GM18868 (cell line): ENCODE results near the gene GUSB.
"Not testable (repeated sequence)": the region's sequence is repeated elsewhere in the genome, so short reads cannot be mapped to it uniquely, and the experiment has no call there.

ENCODE experiments used
- ATAC-seq: cut with Tn5 transposase; IDR thresholded peaks from one replicate; pipeline ENCODE4 v1.9.1; 2021; ENCODE audit warnings: mild to moderate bottlenecking, moderate library complexity; ENCODE audit not compliant: unreplicated experiment

The GUSB gene

DNA sequence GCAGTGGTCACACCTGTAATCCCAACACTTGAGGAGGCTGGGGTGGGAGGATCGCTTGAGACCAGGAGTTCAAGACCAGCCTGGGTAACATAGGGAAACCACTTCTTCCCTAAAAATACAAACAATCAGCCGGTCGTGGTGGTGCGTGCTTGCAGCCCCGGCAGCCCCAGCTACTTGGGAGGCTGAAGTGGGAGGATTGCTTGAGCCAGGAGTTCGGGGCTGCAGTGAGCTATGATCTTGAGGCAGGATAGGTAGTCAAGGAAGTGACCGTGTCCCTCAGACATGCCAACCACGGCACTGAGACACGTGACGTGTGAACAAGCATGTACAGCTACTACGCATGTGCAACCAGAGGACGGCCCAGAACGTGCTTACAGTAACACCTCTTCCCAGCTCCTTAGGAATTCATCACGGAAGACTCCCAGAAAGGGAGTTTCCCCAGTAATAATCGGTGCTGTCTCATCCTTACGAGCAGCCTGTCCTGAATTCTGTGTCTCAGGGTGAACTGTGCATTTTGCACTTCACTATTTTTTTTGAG, 5.3 kb downstream of the GUSB start:
- ATAC-seq = no peak

DNA sequence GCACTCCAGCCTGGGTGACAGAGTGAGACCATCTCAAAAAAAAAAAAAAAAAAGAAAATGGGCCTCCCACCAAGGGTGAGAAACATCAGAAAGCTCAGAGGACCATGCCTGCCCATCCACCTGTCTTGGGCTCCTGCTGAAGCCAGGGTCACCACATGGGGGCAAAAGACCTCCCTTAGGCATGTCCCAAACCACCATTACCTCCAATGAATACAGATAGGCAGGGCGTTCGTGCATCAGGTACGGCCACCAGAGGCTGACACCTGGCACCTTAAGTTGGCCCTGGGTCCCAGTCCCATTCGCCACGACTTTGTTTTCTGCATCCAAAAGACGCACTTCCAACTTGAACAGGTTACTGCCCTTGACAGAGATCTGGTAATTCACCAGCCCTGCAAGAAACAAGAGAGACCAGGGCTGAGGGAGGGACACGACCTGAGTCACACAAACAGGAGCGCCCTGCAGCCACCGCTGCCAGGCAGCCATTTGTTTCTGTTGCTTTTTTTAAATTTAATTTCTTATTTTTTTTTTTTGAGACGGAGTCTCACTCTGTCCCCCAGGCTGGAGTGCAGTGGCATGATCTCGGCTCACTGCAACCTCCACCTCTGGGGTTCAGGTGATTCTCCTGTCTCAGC, 6.1 kb downstream of the GUSB start:
- ATAC-seq = no peak

DNA sequence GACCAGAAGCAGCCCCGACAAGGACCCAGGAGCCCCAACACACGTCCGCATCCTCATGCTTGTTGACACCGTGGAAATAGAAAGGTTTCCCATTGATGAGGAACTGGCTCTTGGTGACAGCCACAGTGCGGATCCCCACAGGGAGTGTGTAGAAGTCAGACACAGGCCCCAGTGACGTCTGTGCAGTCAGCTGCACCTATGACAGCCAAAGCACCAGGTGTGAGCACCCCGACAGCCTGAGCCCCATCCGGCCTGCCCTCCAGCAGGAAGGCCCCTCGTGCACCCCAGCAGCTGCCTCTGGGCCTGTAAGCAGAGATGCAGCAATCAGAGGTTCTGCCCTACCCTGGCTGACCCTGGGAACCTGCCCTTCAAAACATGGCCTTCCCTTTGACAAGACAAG, 7.1 kb downstream of the GUSB start:
- ATAC-seq = no peak

DNA sequence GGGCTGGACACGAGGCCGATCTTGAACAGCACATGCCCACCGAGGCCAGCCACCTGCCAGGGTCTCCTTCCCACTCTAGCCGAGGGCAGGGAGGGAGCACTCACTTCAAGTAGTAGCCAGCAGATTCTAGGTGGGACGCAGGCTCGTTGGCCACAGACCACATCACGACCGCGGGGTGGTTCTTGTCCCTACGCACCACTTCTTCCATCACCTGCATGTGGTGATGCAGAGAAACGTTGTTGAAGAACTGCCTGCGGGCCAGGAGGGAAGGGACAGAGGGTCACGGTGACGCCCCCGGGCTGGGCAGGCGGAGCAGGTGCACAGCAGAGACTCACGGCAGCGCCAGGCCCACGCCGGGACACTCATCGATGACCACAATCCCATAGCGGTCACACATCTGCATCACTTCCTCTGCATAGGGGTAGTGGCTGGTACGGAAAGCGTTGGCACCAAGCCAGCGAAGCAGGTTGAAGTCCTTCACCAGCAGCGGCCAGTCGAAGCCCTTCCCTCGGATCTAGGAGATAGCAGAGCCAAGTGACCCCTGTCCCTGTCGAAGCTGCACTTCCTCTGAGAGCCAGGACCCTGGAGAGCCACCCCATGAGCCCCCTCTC, 7.7 kb downstream of the GUSB start:
- no peak for ATAC-seq

DNA sequence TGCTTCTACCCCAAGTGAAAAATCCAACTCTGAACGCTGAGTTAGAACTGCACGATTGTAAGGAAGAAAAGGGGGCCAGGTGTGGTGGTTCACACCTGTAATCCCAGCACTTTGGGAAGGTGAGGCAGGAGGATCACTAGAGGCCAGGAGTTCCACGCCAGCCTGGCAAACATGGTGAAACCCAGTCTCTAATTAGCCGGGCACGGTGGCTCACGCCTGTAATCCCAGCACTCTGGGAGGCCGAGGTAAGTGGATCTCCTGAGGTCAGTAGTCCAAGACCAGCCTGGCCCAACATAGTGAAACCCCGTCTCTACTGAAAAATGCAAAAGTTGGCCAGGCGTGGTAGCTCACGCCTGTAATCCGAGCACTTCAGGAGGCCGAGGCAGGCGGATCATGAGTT, 9.0 kb downstream of the GUSB start:
- no peak for ATAC-seq

DNA sequence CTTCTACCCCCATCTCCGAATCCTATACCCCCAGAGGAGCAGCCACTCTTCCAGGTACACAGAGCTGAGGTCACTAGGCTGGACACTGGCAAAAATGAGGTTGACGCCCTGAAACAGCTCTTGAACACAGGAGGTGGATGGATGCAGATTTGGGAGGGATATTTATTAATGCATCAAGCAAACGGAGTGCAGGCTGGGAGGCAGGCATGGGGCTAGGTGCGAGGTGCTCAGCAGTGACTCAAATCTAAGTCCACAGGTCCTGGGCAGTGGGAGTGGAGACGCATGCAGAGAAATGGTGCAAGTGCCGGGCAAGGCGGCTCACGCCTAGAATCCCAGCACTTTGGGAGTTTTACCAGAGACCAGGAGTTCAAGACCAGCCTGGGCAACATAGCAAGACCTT, 11.0 kb downstream of the GUSB start:
- ATAC-seq = no peak

DNA sequence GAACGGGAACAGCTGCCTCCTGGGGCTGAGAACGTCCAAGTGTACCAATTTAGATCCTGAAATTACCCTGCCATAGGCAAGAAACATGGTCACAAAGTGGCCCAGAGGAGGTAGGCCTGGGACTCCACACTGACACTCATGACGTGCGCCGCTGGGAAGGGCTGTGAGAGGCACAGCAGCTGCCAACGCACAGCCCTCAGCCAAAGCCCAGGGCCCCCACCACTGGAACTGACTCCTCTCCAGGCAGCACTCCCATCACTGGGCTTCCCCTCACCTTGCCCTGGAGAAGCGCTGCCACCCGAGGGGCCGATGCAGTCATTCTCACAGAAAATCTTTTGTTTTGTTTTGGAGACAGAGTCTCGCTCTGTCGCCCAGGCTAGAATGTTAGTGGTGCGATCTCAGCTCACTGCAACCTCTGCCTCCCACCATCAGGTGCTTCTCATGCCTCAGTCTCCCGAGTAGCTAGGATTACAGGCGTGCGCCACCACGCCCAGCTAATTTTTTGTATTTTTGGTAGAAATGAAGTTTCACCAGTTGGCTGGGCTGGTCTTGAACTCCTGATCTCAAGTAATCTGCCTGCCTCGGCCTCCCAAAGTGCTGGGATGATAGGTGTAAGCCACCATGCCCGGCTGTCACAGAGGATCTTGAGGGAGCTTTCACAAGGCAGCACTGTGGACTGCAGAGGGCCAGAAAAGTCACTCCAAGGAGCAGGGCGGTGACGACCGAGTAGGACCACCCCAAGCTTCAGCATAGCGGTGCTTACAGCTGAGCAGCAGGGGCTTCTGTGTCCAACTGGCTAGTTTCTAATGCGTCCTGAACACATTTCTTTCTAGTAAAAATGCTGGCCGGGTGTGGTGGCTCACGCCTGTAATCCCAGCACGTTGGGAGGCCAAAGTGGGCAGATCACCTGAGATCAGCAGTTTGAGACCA, 13.5 kb downstream of the GUSB start:
- no peak for ATAC-seq

DNA sequence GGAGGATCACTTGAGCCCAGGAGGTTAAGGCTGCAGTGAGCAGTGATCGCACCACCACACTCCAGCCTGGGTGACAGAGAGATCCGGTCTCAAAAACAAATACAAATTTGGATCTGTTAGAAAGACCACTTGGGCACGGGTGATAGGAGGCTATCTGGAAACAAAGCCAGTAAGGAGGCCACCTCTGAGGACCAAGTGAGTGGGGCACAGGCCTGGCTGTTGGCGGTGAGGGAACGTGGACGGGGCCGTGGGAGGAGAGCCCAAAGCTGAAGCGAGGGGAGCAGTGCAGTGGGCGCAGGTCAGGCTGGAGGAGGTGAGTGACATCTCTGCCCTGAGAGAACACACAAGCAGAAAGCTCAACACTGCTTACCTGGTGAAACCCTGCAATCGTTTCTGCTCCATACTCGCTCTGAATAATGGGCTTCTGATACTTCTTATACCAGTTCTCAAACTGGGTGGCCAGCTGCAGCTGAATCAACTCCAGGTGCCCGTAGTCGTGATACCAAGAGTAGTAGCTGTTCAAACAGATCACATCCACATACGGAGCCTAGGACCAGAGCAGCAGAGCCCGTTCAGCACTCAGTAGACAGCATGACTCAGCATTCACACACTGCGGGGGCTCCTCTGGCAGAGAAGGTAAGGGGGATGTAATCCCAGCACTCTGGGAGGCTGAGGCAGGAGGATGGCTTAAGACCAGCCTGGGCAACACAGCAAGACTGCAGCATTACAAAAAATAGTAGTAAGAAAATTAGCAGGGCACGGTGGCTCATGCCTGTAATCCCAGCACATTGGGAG, 14.5 kb downstream of the GUSB start:
- ATAC-seq = no peak

DNA sequence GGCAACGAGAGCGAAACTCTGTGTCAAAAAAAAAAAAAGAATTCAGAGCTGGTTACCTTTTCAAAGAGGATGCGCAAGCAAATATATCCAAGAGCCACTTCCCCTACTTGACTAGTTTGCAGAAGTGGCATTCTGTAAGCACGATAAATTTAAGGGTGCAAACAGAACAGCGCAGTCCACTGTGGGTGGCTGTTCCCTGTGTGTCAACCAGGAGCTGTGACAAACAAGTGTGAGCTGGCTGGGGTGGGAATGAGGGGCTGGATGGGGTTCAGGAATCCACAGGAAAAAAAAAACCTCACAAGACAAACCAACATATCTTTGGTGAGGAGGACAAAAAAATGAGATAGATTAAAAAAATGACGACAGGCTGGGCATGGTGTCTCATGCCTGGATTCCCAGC, 15.9 kb downstream of the GUSB start:
- no peak for ATAC-seq

DNA sequence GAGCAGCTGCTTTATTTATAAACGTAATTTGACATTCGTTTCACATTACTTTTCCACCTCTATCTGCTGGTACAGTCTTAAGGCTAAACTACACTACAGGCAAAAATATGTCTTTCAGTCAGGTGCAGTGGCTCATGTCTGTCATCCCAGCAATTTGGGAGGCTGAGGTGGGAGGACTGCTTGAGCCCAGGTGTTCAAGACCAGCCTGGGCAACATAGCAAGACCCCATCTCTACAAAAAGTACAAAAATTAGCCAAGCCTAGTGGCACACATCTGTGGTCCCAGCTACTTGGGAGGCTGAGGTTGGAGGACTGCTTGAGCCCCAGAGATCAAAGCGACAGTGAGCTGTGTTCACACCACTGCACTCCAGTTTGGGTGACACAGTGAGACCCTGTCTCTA, 17.3 kb downstream of the GUSB start:
- not testable (repeated sequence) for ATAC-seq

DNA sequence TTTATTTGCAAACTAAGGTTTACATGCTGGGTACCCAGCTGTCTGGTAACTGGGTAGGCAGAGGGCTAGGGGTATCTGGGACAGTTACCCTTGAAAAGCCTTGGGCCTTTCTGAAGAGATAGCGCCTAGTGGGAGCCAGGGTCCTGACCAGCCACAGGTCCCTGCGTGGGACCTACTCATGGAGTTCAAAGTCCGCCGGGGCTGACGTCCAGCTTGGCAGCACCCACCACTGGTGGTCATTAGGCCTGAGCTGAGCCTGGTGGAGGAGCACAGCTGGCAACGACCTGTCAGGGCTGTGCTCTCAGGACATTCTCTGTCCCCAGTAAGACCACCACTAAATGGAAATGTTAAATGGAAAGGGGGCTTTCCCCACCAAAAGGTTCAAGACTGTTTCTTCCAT, 20.0 kb downstream of the GUSB start:
- ATAC-seq = no peak

DNA sequence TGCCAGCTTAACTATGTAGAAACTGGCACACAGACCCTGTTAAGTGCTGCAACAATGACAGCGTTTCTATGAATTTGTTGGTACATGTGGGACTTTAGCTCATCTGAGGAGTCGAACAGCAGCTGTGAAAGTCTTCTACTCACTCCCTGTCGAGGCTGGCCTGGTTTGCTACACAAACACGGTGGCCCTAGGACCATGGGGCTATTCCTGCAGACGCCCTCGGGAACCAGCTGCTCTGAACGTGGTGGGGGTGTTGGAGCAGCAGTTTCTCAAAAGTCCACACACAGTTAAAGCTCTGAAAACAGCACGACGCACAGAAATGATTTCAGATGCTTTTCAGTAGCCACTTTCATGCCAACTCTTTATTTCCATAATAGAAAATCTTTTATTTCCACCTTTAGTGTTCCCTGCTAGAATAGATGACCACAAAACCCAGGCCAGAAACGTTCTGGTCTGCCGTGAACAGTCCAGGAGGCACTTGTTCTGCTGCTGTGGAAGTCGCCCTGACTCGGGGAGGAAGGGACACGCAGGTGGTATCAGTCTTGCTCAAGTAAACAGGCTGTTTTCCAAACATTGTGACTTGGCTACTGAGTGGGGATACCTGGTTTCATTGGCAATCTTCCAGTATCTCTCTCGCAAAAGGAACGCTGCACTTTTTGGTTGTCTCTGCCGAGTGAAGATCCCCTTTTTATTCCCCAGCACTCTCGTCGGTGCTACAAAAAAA, 21.5 kb downstream of the GUSB start:
- no peak for ATAC-seq

DNA sequence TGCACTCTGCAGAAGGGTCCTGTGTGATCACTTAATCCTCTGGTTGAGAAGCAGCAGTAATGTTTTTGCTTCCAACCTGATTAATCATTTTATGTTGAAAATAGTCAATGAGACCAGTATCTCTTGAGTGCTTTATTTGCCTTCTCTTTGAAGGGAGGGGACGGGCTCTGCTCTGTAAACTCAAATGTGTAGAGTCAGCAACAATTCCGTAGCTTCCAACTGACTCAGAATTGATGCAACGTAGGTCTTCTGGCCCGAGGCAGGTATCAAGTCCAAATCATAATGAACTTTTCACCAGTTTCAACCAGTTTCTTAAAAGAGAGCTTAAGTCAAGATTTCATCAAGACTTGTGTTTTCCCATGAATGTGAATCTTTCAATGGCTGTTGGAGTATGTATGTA, 26.3 kb downstream of the GUSB start:
- no peak for ATAC-seq

DNA sequence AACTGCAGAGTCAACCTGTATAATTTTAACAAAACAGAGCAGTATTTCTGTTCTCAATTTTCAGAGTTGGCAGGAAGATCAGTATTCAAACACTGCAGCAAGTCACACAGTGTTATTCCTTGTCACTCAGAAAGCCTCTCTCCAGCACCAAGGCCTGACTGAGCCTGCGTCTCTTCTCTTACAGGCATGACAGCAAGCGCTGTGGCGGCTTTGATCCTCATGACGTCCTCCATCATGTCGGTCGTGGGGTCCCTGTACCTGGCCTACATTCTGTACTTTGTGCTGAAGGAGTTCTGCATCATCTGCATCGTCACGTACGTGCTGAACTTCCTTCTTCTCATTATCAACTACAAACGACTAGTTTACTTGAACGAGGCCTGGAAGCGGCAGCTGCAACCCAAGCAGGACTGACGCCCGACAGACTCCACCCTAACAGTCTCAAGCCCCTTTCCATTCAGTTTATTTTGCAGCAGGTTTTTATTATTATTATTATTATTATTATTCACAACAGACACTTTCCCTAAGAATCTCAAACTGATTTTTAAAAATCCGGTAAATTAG, 28.0 kb downstream of the GUSB start:
- no peak for ATAC-seq

DNA sequence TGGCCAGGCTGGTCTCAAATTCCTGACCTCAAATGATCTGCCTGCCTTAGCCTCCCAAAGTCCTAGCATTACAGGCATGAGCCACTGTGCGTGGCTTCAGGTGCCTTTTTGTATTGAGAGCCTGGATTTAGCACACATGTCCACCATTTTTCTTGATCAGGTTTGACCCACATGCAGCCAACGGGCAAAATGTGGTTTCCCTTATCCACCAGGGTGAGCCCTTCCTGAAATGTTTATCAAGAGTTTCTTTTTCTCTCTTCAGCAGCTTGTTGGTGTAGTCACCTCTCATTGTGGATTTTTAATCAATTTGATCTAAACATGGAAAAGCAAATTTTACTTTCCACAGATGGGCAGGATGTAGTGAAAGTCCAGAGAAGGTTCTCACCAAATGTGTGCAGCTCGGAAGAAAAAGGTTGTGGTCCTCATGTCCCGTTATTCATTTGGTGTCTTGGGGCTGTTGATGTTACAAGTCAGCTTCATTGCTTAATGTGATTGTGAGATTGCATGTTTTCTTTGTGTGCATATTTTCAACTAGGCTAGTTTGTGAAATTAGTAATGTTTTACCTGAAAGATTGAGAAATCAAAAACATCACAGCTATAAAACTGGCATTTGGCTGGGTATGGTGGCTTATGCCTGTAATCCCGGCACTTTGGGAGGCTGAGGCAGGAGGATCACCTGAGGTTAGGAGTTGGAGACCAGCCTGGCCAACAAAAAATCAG, 28.9 kb downstream of the GUSB start:
- ATAC-seq = no peak

DNA sequence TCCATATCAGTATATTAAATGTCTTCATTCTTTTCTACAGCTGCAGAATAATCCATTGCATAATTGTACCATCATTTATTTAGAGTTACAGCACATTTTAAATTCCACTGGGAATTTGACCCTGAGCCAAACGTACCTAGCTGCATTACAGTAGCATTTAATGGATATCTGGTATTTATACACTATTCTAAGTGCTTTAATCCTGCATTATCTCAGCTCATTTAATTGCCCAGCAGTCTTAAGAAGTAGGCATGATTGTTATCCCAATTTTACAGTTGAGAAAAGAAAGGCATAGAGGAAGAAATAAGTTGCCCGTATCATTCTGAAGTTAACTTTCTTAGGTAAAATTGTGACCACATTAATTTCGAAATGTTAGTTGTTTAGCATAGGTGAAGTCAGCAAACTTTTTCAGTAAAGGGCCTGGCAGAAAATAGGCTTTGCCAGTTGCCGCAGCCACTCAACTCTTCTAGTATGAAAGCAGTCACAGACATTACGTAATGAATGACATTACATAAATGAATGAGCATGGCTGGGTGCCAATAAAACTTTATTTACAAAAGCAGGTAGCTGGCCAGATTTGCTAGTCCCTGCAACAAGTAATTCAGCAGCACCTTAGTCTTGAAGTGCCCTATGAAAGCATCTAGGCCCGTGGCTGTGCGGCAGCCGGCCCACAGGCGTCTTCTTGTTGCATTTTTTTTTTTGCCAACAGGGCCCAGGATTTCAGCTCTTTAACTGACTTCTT, 30.0 kb downstream of the GUSB start:
- ATAC-seq = no peak

DNA sequence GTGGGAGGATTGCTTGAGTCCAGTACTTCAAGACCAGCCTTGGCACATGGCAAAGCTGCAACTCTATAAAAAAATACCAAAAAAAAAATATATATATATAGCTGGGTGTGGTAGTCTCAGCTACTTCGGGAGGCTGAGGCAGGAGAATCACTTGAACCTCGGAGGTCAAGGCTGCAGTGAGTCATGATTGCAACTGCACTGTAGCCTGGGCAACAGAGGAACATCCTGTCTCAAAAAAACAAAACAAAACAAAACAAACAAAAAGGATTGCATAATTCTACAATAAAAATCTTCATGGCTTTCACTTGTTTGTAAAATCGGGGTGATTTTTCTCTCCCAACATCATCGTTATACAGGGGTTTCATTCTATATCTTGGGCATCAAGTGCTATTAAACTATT, 35.1 kb downstream of the GUSB start:
- no peak for ATAC-seq

DNA sequence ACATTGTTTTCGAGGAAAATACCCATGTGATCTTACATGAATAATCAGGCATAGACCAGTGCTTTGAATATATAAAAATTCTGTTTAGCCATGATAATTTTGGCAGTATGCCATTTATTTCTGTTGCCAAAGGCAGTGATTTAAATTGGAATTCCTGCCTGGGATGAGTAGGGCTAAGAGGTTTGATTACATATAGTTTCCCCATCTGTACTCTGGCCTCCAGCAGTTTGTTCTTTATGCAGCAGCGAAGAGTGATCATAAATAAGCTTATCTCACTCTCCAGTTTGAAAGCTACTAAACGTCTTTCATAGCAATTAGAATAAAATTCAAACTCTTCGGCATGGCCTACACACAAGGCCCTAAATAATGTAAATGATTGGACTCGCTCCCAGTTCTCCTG, 36.2 kb downstream of the GUSB start:
- ATAC-seq = not testable (repeated sequence)
